ENCODE measurements around the gene MTMR1.

The MTMR1 gene

GRCh38 chrX:150697641-150698040 lies 4.4 kb downstream of the MTMR1 start:
- no peak for DNase-seq

- DNase-seq = peak in 1 of 2 donors; percentile 49
These were observed 5.8 kb downstream of the MTMR1 start for GRCh38 chrX:150698981-150699380.

GRCh38 chrX:150700107-150700506 lies 6.9 kb downstream of the MTMR1 start:
- DNase-seq = no peak

- no peak for DNase-seq
These were observed 8.2 kb downstream of the MTMR1 start for GRCh38 chrX:150701377-150701776.

GRCh38 chrX:150702966-150703694 lies 9.9 kb downstream of the MTMR1 start:
- DNase-seq = peak in 1 of 2 donors; percentile 52

- peak in 1 of 2 donors; percentile 59 for DNase-seq
These were observed 10.4 kb downstream of the MTMR1 start for GRCh38 chrX:150703695-150703974.

- no peak for DNase-seq
These were observed 10.9 kb downstream of the MTMR1 start for GRCh38 chrX:150704030-150704613.

- DNase-seq = no peak
These were observed 19.4 kb downstream of the MTMR1 start for GRCh38 chrX:150712619-150713018.

GRCh38 chrX:150715184-150715583 lies 22.0 kb downstream of the MTMR1 start:
- DNase-seq = peak in 1 of 2 donors; percentile 47

- no peak for DNase-seq
These were observed 26.4 kb downstream of the MTMR1 start for GRCh38 chrX:150719621-150720020.

- DNase-seq = no peak
These were observed 36.8 kb downstream of the MTMR1 start for GRCh38 chrX:150729956-150730355.

- DNase-seq = no peak
These were observed 37.5 kb downstream of the MTMR1 start for GRCh38 chrX:150730719-150731118.

GRCh38 chrX:150731795-150732194 lies 38.6 kb downstream of the MTMR1 start:
- peak; percentile 84 to 93 for DNase-seq

GRCh38 chrX:150736475-150736874 lies 43.3 kb downstream of the MTMR1 start:
- DNase-seq = peak; percentile 18 to 27

- DNase-seq = no peak
These were observed 58.9 kb downstream of the MTMR1 start for GRCh38 chrX:150752124-150752523.

GRCh38 chrX:150753357-150753756 lies 60.2 kb downstream of the MTMR1 start:
- DNase-seq = no peak

GRCh38 chrX:150753968-150754367 lies 60.8 kb downstream of the MTMR1 start:
- no peak for DNase-seq

- no peak for DNase-seq
These were observed 64.2 kb downstream of the MTMR1 start for GRCh38 chrX:150757371-150757770.

- no peak for DNase-seq
These were observed 66.6 kb downstream of the MTMR1 start for GRCh38 chrX:150759568-150760416.

GRCh38 chrX:150761176-150761818 lies 68.1 kb downstream of the MTMR1 start:
- DNase-seq = no peak

GRCh38 chrX:150761819-150762216 lies 68.6 kb downstream of the MTMR1 start:
- DNase-seq = no peak

- no peak for DNase-seq
These were observed 69.3 kb downstream of the MTMR1 start for GRCh38 chrX:150762258-150763165.
